Urinary bladder (tissue), 4 donors: ENCODE data around the gene UGT2B10. TPM values are rescaled to one million over a fixed set of nuclear protein-coding genes. Genes with fewer than 3 reads are reported as not detected.
"Not testable (repeated sequence)": the region's sequence is repeated elsewhere in the genome, so short reads cannot be mapped to it uniquely, and the experiment has no call there.

Experiments used
- DNase-seq: peaks from one replicate; pipeline ENCODE4 v3.0.0-alpha.2; 2015; ENCODE audit errors: extremely low spot score
- H3K27ac ChIP-seq: one replicate; pipeline ENCODE4 v1.5.1; 2013; ENCODE audit warnings: low read depth, mild to moderate bottlenecking, moderate library complexity
- H3K36me3 ChIP-seq: one replicate; pipeline ENCODE4 v1.6.1; 2013; ENCODE audit warnings: mild to moderate bottlenecking, moderate library complexity; ENCODE audit not compliant: insufficient read depth
- H3K4me1 ChIP-seq: one replicate; pipeline ENCODE4 v1.6.1; 2013; ENCODE audit warnings: mild to moderate bottlenecking, moderate library complexity; ENCODE audit not compliant: insufficient read depth
- H3K4me3 ChIP-seq: one replicate; pipeline ENCODE4 v1.5.1; 2013; ENCODE audit warnings: low read depth, low read length
- WGBS: extraction: QIAGEN DNeasy Blood & Tissue Kit; methylation state at CpG from one replicate; pipeline ENCODE4 v1.1.7; 2013; 5-methylcytosine and 5-hydroxymethylcytosine counted together
- polyA plus RNA-seq: library from polyadenylated mRNA; stranded (reverse); fragments of 200-250 nt; gene quantifications from one replicate; pipeline ENCODE4 v1.2.3, GENCODE V29; 2013
- total RNA-seq: library from RNA; depleted of rRNA; stranded (reverse); fragments of >200 nt; gene quantifications from one replicate; pipeline ENCODE4 v1.2.3, GENCODE V29; 2014
- donor health status: healthy with polysubstance abuse.
- donor health status: healthy.

Gene UGT2B10
- total RNA-seq (not detected), polyA plus RNA-seq (0.09 TPM)

- not testable (repeated sequence) for H3K4me1 ChIP-seq, H3K27ac ChIP-seq, H3K36me3 ChIP-seq, DNase-seq, H3K4me3 ChIP-seq
- WGBS, result 61% methylated on average over 4 of the region's 4 CpGs
These were observed at the start of gene UGT2B10 for GRCh38 chr4:68815617-68816409. Gene UGT2B10, plus strand, starts transcription at chr4:68815994. Its CDS starts 26 bp downstream, at chr4:68816020.

DNA sequence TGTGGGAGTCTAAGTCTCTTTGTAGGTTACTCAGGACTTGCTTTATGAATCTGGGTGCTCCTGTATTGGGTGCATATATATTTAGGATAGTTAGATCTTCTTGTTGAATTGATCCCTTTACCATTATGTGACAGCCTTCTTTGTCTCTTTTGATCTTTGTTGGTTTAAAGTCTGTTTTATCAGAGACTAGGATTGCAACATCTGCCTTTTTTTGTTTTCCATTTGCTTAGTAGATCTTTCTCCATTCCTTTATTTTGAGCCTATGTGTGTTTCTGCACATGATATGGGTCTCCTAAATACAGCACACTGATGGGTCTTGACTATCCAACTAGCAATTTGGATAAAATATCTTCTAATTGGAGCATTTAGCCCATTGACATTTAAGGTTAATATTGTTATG is 44.0 kb upstream of the UGT2B10 start:
- H3K27ac ChIP-seq, H3K4me1 ChIP-seq, H3K36me3 ChIP-seq, H3K4me3 ChIP-seq, DNase-seq: not testable (repeated sequence)

GRCh38 chr4:68773699-68774098 is 42.1 kb upstream of the UGT2B10 start:
- no peaks in the 10 kb centered on the region for H3K4me1 ChIP-seq
- 85% methylated on average over 5 of the region's 5 CpGs for WGBS
- H3K27ac ChIP-seq, result no peak overlapping the region
- H3K36me3 ChIP-seq, result no peaks in the 10 kb centered on the region
- no peak overlapping the region for H3K4me3 ChIP-seq
- no peak for DNase-seq

DNA sequence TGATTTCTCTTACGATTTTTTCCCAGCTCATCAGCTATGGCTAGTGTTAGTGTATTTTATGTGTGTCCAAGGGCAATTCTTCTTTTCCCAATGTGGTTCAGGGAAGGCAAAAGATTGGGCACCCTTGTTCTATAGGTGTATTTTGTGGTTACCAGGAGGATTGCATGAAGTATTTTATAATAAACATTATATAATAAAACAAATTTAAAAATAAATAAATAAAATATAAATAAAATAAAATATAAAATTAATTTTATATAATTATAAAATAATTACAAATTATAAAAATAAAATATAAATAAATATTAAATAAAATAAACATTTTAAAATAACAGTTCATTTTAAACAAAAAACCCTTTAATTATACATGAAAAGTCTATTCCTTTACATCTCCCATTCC is 35.6 kb upstream of the UGT2B10 start:
- WGBS, result 81% methylated on average over 1 of the region's 1 CpG
- Histone ChIP-seq H3K36me3 (no peaks in the 10 kb centered on the region), H3K4me1 (no peaks in the 10 kb centered on the region), H3K4me3 (no peak overlapping the region), H3K27ac (no peak overlapping the region)
- no peak for DNase-seq

DNA sequence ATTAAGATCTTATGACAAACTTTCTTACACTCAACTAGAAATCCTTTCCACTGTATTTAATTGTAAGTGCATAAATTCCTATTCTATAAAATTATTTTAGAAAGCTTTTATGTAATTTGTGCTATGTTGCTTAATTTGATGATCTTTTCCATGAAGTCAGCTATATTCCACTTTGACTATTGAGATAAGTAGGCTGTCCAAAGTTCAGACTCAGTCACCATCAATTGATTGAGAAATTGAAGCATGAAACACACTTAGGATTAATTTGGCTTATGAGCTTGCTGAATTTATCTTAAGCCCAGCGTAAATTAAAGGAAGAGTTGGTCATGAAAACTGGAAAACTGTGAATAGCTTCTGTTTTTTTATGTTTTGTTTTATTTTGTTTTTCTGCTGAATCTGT is 18.7 kb upstream of the UGT2B10 start:
- WGBS, result 43% methylated on average over 1 of the region's 1 CpG
- DNase-seq, result no peak
- H3K36me3 ChIP-seq, result no peaks in the 10 kb centered on the region
- H3K27ac ChIP-seq, result no peak overlapping the region
- H3K4me3 ChIP-seq, result no peak overlapping the region
- no peaks in the 10 kb centered on the region for H3K4me1 ChIP-seq

- Histone ChIP-seq H3K4me3 (no peak overlapping the region), H3K36me3 (no peaks in the 10 kb centered on the region), H3K27ac (no peak overlapping the region), H3K4me1 (no peaks in the 10 kb centered on the region)
- 16% methylated on average over 3 of the region's 3 CpGs for WGBS
- DNase-seq, result no peak
These were observed 18.2 kb upstream of the UGT2B10 start for GRCh38 chr4:68797618-68798017.

- no peak overlapping the region for H3K27ac ChIP-seq
- no peak for DNase-seq
- no peaks in the 10 kb centered on the region for H3K4me1 ChIP-seq
- H3K36me3 ChIP-seq, result no peaks in the 10 kb centered on the region
- no peak overlapping the region for H3K4me3 ChIP-seq
- 91% methylated on average over 4 of the region's 4 CpGs for WGBS
These were observed 12.8 kb upstream of the UGT2B10 start for GRCh38 chr4:68803013-68803412.

DNA sequence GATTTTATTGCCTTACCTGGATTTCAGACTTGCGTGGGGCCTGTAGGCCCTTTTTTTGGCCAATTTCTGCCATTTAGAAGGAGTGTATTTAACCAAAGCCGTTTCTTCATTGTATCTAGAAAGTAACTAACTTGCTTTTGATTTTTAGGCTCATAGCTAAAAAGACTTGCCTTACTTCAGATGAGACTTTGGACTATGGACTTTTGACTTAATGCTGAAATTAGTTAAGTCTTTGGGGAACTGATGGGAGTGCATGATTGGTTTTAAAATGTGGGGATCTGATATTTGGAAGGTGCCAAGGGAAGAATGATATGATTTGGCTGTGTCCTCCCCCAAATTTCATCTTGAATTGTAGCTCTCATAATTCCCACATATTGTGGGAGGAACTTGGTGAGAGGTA is 7.7 kb upstream of the UGT2B10 start:
- no peaks in the 10 kb centered on the region for H3K36me3 ChIP-seq
- 72% methylated on average over 2 of the region's 2 CpGs for WGBS
- no peak for DNase-seq
- no peak overlapping the region for H3K4me3 ChIP-seq
- no peak overlapping the region for H3K27ac ChIP-seq
- no peaks in the 10 kb centered on the region for H3K4me1 ChIP-seq

GRCh38 chr4:68810919-68811318 is 4.9 kb upstream of the UGT2B10 start:
- H3K27ac ChIP-seq, result no peak overlapping the region
- no peak for DNase-seq
- no peaks in the 10 kb centered on the region for H3K36me3 ChIP-seq

DNA sequence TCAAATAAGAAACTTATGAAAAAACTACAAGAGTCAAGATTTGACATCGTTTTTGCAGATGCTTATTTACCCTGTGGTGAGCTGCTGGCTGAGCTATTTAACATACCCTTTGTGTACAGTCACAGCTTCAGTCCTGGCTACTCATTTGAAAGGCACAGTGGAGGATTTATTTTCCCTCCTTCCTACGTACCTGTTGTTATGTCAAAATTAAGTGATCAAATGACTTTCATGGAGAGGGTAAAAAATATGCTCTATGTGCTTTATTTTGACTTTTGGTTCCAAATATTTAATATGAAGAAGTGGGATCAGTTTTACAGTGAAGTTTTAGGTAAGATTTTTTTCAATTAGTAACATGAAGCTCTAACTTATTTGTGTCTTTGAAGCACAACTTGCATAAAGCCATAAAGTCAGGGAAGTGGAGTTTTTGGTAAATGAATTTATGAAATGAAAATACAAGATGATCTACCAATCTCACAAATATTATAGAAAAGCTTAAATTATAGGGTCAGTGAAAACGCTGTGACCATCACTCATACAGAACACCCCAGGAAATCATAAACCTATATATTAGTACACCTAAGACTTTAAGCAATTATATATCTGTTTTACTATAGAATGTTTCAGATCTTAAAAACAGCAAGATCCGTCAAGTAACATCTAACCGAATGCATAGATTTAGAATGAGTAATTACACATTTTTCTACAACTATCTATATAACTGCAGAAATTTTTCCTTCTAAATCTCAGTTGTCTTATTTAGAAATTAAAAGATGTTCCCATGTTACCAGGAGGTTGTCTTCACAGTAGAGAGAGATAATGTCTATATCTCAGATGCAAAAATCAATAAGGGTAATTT is 844 bp downstream of the UGT2B10 start:
- 71% methylated on average over 5 of the region's 5 CpGs for WGBS
- DNase-seq, H3K4me1 ChIP-seq, H3K4me3 ChIP-seq, H3K27ac ChIP-seq, H3K36me3 ChIP-seq: not testable (repeated sequence)

More at GRCh38 chr4:68810919-68811318, 4.9 kb upstream of the UGT2B10 start:
- Histone ChIP-seq H3K4me3 (no peak overlapping the region), H3K4me1 (no peaks in the 10 kb centered on the region)
- WGBS, result 87% methylated on average over 2 of the region's 2 CpGs

- no peak overlapping the region for H3K4me3 ChIP-seq
- no peak for DNase-seq
- WGBS, result 94% methylated on average over 2 of the region's 2 CpGs
- no peak overlapping the region for H3K27ac ChIP-seq
- no peaks in the 10 kb centered on the region for H3K4me1 ChIP-seq
- H3K36me3 ChIP-seq, result no peaks in the 10 kb centered on the region
These were observed 1.6 kb downstream of the UGT2B10 start for GRCh38 chr4:68817386-68817785.

- not testable (repeated sequence) for H3K4me1 ChIP-seq, H3K4me3 ChIP-seq, H3K27ac ChIP-seq, DNase-seq, H3K36me3 ChIP-seq
- 68% methylated on average over 3 of the region's 3 CpGs for WGBS
These were observed 2.3 kb downstream of the UGT2B10 start for GRCh38 chr4:68818030-68818462.

- Histone ChIP-seq H3K27ac (no peak overlapping the region), H3K36me3 (no peaks in the 10 kb centered on the region), H3K4me3 (no peak overlapping the region), H3K4me1 (no peaks in the 10 kb centered on the region)
- DNase-seq, result no peak
These were observed 15.8 kb downstream of the UGT2B10 start for GRCh38 chr4:68831642-68832041.

GRCh38 chr4:68850293-68850692 is 34.5 kb downstream of the UGT2B10 start:
- no peak overlapping the region for H3K4me3 ChIP-seq
- WGBS, result 70% methylated on average over 3 of the region's 3 CpGs
- H3K36me3 ChIP-seq, result no peaks in the 10 kb centered on the region
- no peak overlapping the region for H3K27ac ChIP-seq
- no peaks in the 10 kb centered on the region for H3K4me1 ChIP-seq
- DNase-seq, result no peak
